DOHH2 (cell line): ENCODE data around the gene PCNX4.
"Not testable (repeated sequence)": the region's sequence is repeated elsewhere in the genome, so short reads cannot be mapped to it uniquely, and the experiment has no call there.

Experiments
- CTCF ChIP-seq: fragments of 200-600 bp; sonication (generic); IDR thresholded peaks from one replicate; pipeline ENCODE4 v1.5.1; 2014; ENCODE audit warnings: antibody characterized with exemption, mild to moderate bottlenecking, low read depth, low read length; ENCODE audit not compliant: poor library complexity, severe bottlenecking
- EZH2phosphoT487 ChIP-seq: fragments of 200-600 bp; sonication (generic); IDR thresholded peaks from 2 replicates; pipeline ENCODE4 v1.6.1; 2017; ENCODE audit warnings: borderline replicate concordance, mild to moderate bottlenecking, antibody characterized with exemption, low read length, moderate library complexity, mixed read lengths

GRCh38 chr14:60099855-60100254, 8.1 kb downstream of the PCNX4 start:
- TF ChIP-seq CTCF, EZH2phosphoT487: not testable (repeated sequence)
